Measurements from ENCODE around the gene TMEM178B.

Gene TMEM178B

DNA sequence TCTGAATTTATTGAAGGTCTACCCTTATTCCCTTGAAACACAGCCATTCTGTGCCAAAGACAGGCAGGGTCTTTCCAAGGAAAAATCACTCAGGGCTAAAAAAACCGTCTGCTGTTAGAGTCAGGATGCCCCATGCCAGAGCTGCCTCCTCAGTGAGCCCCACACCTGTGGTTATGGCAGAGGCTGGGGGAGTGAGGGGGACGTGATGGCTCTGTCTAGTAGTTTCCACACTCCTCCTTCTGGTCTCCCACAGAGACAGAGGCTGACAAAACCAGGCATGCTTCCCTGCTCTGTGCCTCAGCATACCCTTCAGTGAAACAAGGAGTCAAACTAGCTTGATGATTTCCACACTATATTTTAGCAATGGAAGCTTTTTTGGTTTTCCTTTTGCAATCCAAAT lies 365.3 kb downstream of the TMEM178B start:
- H3K4me3 ChIP-seq (ENCODE audit: low read length) = no peak overlapping the region
- TF ChIP-seq, protein P1, sequence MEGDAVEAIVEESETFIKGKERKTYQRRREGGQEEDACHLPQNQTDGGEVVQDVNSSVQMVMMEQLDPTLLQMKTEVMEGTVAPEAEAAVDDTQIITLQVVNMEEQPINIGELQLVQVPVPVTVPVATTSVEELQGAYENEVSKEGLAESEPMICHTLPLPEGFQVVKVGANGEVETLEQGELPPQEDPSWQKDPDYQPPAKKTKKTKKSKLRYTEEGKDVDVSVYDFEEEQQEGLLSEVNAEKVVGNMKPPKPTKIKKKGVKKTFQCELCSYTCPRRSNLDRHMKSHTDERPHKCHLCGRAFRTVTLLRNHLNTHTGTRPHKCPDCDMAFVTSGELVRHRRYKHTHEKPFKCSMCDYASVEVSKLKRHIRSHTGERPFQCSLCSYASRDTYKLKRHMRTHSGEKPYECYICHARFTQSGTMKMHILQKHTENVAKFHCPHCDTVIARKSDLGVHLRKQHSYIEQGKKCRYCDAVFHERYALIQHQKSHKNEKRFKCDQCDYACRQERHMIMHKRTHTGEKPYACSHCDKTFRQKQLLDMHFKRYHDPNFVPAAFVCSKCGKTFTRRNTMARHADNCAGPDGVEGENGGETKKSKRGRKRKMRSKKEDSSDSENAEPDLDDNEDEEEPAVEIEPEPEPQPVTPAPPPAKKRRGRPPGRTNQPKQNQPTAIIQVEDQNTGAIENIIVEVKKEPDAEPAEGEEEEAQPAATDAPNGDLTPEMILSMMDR (conservative IDR thresholded peaks at IDR 0.05; ENCODE audit: low read depth, low read length) = no peak
- DNase-seq (ENCODE audit: low read depth) = no peak

DNA sequence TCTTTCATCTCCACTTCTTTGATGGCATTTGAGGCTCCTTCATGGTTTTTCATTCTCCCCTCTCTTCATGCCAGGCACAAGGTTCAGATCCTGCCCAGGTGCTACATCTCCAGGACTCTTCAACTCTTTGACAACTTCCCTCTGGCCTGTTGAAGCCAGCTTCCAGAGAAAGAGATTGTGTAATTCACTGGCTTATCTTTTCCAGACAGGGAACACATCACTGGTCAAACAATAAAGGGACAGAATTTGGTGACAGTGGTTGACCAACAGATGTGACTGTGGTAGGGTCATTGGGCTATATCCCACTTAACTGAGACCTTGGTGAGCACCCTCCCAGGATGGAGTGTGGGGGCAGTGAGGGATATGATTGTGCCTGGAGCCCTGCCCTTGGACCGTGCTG lies 365.9 kb downstream of the TMEM178B start:
- DNase-seq (ENCODE audit: low read depth) = no peak
- no peak overlapping the region for H3K4me3 ChIP-seq (ENCODE audit: low read length)
- TF ChIP-seq, protein P1 (conservative IDR thresholded peaks at IDR 0.05; ENCODE audit: low read depth, low read length) = no peak

DNA sequence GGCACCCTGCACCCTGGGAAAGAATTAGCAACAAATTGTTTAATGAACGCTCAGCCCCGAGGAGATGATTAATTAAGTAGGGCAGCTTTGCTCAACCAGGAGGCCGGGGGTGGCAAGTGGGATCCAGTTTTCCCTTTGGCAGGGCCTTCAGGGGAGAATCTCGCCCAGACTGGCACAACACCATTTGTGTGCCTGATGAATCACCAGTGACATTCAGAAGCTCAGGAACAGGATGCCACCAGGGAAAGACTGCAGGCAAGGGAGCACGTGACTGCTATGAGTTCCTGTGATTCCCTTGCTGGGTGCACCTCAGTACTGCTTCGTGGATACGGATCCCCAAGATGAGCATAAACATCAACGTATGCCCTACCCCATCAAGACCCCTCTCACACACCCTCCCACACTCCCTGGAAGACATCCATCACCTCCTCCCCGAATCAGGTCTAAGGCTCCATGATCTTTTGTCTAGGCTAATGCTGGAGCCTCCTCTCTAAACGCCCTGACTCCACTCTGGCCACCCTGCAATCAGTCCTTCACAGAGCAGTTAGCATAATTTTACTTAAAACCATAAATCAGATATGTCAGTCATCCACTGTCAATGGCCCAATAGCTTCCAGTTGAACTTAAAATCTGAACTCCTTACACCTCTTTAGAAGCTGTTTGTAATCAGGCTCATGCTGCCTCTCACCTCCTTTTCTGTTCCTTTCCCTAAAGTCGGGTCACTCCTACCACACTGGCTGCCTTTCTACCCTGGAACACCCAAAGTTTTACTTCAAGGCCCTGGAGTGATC lies 368.2 kb downstream of the TMEM178B start:
- H3K4me3 ChIP-seq (ENCODE audit: low read length) = no peak overlapping the region
- TF ChIP-seq, protein P1 (conservative IDR thresholded peaks at IDR 0.05; ENCODE audit: low read depth, low read length) = no peak
- no peak for DNase-seq (ENCODE audit: low read depth)

DNA sequence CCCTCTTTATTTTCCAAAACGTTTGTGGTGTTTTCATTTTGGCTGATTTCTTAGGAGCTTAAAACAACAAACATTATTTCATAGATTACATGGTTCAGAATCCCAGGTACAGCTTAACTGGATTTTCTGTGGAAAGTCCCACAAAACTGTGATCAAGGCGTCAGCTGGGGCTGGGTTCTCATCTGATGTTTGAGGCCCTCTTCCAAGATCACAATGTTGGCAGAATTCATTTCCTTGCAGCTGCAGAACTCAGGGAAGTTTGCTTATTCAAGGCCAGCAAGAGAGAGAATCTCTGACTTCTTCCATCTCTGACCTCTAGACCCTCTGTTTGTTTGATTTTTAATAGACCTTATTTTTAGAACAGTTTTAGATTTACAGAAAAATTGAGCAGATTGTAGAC lies 368.9 kb downstream of the TMEM178B start:
- TF ChIP-seq, protein P1 (conservative IDR thresholded peaks at IDR 0.05; ENCODE audit: low read depth, low read length) = no peak
- no peak for DNase-seq (ENCODE audit: low read depth)
- H3K4me3 ChIP-seq (ENCODE audit: low read length) = no peak overlapping the region

DNA sequence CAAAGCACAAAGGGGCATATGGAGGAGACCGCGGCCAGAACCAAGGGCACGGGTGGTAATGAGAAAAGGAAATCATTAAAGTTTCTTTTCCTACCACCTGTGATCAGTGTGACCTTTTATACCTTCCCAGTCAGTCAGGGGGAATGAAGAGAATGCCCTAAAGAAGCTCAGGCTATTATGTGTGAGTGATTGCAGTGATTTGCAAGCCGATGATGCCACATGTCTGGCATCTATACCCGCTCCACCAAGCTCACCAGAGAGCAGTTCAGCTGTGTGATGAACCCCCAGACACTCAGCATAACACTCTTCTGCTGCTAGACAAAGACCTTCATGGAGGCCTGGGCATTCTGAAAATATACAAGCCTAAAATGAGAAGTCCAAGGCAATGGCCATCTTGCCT lies 371.1 kb downstream of the TMEM178B start:
- TF ChIP-seq, protein P1 (conservative IDR thresholded peaks at IDR 0.05; ENCODE audit: low read depth, low read length) = no peak

DNA sequence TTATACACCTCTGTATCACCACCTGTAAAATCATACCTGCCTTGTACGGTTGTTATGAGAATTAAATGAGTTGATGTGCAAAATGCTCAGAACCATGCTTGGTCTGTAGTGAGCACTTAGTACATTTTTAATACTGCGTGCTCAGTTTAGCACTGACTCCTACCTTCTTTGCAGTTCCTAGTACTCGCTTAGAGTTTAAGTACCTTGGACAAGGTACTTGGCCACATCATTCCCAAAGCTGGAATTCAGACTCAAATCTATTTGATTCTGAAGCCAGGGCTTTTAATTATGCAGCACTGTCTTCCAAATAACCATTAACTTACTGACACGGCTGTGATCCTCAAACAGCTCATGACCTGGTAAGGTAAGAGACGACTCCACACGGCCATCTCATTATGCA lies 377.4 kb downstream of the TMEM178B start:
- H3K4me3 ChIP-seq (ENCODE audit: low read length) = no peak overlapping the region
- DNase-seq (ENCODE audit: low read depth) = no peak
- TF ChIP-seq, protein P1 (conservative IDR thresholded peaks at IDR 0.05; ENCODE audit: low read depth, low read length) = no peak

More for the DNA sequence above, 371.1 kb downstream of the TMEM178B start:
- no peak for DNase-seq (ENCODE audit: low read depth)
- no peak overlapping the region for H3K4me3 ChIP-seq (ENCODE audit: low read length)

DNA sequence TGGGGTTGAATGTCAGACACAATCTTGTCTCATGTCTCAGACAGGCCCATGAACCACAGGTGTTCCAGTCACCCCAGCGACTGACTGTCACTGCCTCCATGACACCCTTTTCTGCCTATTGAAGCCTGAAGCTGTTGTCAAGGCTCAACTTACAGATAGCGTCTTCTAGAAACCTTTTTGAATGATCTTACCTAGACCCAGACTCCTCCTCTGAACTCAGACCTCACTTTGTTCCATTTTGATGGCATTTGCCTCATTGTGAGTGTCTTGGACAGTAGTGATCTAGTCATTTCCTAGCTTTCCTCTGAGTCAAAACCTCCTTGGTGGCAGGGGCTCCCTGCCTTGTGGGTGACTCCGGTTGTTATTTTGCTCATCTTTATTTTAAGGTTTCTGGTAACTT lies 379.0 kb downstream of the TMEM178B start:
- no peak overlapping the region for H3K4me3 ChIP-seq (ENCODE audit: low read length)
- TF ChIP-seq, protein P1 (conservative IDR thresholded peaks at IDR 0.05; ENCODE audit: low read depth, low read length) = no peak
- no peak for DNase-seq (ENCODE audit: low read depth)

All from retinal pigment epithelial cell (primary cell).